HG03520 (cell line): ENCODE data around the gene ODF2L.

ENCODE experiments used
- ATAC-seq: cut with Tn5 transposase; IDR thresholded peaks from one replicate; pipeline ENCODE4 v1.9.1; 2021; ENCODE audit warnings: mild to moderate bottlenecking, moderate library complexity; ENCODE audit not compliant: unreplicated experiment

The ODF2L gene

DNA sequence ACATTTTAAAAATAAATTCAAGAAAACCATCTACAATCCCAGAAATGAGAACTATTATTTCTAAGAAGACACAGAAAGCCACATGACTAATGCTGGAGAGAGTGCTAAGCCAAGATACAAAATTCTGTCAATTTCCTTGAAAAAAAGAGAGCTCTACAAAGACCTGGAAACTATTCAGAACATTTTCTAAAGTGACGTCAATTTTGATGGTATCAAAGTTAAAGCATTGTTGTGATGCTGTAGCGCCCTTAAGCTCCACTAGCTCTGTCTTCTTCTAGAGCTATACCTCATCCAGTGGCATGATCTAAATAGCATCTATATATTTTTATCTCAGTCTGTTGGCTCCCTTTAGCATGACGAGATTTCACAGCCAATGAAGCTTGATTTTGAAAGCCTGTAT, 73.9 kb downstream of the ODF2L start:
- no peak for ATAC-seq

DNA sequence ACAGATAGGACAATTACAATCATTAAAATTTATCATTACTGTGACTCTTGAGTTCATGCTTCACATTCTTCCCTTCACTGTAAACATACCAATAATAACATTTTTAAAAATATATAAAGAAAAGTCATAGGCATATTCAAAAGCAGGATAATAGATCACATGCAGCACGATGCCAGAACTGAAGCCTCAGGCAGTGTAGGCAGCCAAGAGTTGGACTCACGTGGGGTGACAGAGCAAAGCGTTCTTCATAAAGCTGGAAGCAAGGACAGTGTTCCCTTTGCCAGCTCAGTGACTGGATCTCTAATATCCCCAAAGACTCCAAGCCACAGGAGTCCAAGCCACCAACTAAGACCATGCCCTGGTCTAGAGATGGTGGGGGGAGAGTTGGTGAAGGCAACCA, 77.7 kb downstream of the ODF2L start:
- ATAC-seq = no peak

DNA sequence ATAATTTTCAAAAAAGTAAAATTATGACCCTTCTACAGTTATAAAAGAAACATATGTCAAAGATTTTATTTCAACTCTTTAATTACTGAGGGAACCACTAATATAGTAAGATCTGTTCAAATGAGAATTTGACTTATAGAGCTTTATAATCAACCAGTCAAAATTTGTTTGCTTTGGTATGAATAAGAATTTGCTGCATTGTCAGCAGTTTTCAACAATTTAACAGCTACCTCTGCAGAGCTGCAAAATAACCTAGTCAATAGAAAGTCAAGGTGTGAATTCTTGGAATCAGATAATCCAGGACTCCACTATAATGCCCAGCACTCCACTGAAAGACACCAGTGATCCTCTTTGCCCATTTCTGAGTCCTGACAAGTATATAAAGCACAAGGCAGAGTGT, 78.2 kb downstream of the ODF2L start:
- ATAC-seq = no peak

DNA sequence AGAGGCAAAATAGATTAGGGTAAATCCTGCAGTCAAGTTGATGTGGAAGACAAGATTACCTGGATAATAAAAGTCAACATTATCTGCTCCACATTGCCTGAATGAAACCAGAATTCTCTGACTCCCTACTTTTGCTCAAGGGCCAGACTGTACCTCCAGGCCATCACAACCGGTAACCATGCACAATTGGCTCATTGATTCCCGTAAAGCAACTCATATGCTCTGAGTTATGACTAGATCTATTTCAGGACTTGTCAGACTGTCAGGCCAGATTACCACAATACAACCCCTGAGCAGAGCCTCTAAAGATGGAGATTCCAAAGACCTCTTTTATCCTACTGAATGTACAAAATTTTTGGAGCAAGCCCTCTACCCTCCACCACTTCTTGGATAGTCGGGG, 90.4 kb downstream of the ODF2L start:
- ATAC-seq = no peak

DNA sequence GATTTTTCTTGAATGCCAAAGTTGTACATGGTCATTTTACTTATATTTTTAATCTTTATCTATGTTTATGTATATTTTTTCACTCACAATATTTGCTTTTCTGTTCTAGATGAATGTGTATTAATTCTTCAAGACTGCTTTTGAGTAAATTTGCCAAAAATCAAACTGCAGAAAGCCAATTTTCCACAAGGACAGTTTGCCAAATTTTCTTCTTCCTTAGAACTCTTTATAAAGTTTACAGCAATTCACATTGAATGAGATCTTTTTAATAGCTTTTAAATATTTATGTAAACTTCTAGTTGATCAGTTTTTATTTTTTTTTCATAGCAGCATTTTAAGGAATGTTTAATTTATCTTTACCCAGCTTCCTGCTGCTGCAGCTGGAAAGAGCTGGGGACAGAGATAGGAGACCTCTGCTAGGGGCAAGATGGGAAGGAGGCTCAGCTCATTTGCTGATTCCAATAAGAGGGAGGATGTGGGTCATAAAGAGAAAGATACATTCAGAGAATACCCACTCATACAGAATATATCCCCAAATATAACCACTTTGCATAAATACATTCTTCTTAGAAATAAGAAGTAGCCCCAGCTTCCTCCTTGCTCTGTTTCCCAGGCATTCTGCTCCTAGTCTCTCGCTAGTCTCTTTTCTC, 93.0 kb downstream of the ODF2L start:
- ATAC-seq = no peak
